Central memory CD8-positive, alpha-beta T cell (primary cell): ENCODE data around the gene MT1F.
A peak's percentile ranks its signal among the peaks of the same experiment; 100 is the strongest.
"Not testable (repeated sequence)": the region's sequence is repeated elsewhere in the genome, so short reads cannot be mapped to it uniquely, and the experiment has no call there.

ENCODE experiments used
- ATAC-seq: fragments of 150-1000 bp; cut with Tn5 transposase; replicated peaks from 2 replicates; pipeline ENCODE4 v1.10.0; 2022; ENCODE audit warnings: mild to moderate bottlenecking, moderate FRiP score, moderate number of reproducible peaks; ENCODE audit not compliant: poor library complexity, severe bottlenecking; ENCODE audit errors: extremely low read depth
- DNase-seq, 2 donors: peaks; one replicate each; pipeline ENCODE4 v3.0.0; 2021; ENCODE audit warnings: low spot score in 2 of 2
- H3K27ac Mint-ChIP-seq: one replicate; pipeline ENCODE4 v1.8.0; 2022; ENCODE audit warnings: low read depth, mild to moderate bottlenecking, moderate library complexity, mixed read lengths
- H3K27me3 Mint-ChIP-seq: one replicate; pipeline ENCODE4 v1.8.0; 2022; ENCODE audit warnings: mixed read lengths
- H3K36me3 Mint-ChIP-seq: one replicate; pipeline ENCODE4 v1.8.0; 2022; ENCODE audit warnings: mild to moderate bottlenecking, moderate library complexity, mixed read lengths; ENCODE audit not compliant: insufficient read depth
- H3K4me1 Mint-ChIP-seq: one replicate; pipeline ENCODE4 v1.8.0; 2022; ENCODE audit warnings: mixed read lengths
- H3K4me3 Mint-ChIP-seq: one replicate; pipeline ENCODE4 v1.8.0; 2022; ENCODE audit warnings: mild to moderate bottlenecking, moderate library complexity, mixed read lengths
- H3K9me3 Mint-ChIP-seq: one replicate; pipeline ENCODE4 v1.8.0; 2022; ENCODE audit warnings: mixed read lengths

The MT1F gene

DNA sequence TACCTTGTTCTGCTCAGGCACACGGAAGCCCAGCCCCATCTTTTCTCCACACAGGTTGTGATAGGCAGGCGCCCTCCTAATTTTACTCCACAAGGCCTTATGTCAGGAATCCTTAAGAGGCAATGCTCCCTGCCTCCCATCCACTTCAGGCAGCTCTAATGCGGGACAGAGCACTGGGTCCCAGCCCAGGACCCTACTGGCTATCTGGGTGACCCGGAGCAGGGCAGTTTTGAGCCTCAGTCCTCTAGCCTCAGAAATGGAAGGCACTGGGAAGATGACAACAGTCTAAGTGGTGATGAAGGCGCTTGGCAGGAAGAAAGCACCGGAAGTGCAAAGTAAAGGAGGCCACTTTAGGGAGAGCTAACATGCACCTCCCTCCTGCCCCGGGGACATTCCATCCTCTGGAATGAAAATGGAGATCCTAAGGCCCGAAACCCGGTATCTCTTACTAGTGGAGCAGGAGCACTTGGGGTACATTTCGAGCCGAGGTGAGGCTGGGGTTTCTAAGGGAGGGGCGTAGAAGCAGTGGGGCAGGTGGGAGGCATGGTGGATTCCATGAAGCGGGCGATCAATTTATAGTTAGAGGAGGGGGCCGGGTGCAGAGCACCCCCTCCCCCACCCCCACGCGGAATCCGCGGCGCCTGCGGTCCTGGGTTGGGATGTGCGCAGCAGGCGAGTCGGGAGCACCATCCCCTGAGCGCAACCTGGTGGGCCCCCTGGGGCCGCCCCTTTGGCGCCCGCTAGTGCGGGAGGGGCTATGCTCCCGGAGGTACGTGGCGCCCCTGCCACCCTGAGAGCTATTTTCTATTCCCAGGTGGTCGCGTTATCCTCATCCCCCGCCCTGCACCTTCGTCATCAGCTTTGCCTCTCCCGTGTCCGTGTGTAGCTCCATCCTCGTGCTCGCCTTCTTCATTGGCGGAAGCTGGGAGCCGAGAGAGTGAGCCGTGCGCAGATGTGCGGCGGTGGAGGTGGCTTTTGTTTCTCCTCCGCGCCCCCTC is 4.9 kb downstream of the MT1F start:
- DNase-seq = no peak
- peak overlapping the region; percentile 85 for H3K4me3 Mint-ChIP-seq
- H3K36me3 Mint-ChIP-seq = peaks cover 9% of the 10 kb centered on the region

DNA sequence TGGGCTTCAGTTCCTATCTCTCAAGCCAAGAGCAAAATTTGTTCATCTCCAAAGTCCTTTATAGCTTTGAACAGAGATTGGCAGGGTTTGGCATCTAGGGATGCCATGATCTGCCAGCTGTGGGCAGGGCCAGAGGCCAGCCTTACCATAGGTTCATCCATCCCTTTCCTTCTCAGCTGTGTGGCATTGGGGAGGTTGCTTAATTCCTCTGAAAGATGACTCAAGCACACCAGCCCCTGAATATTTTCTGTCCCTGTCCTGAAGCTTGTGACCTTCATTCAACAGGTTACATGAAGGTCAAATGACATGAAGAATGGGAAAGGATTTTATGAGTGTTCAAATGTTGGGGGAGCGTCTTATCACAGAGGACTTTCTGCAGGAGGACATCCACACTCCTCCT is 6.7 kb downstream of the MT1F start:
- no peak overlapping the region for H3K4me3 Mint-ChIP-seq
- no peaks in the 10 kb centered on the region for H3K9me3 Mint-ChIP-seq
- ATAC-seq (no peak), DNase-seq (no peak)
- H3K27me3 Mint-ChIP-seq = peaks cover 33% of the 10 kb centered on the region
- H3K4me1 Mint-ChIP-seq = peaks cover 31% of the 10 kb centered on the region
- H3K36me3 Mint-ChIP-seq = peaks cover 6% of the 10 kb centered on the region
- H3K27ac Mint-ChIP-seq = no peak overlapping the region

More for the DNA sequence above, 4.9 kb downstream of the MT1F start:
- Mint-ChIP-seq H3K9me3 (no peaks in the 10 kb centered on the region), H3K27ac (peak overlapping the region; percentile 84), H3K27me3 (peaks cover 14% of the 10 kb centered on the region), H3K4me1 (peaks cover 36% of the 10 kb centered on the region)
- ATAC-seq = peak; percentile 55

DNA sequence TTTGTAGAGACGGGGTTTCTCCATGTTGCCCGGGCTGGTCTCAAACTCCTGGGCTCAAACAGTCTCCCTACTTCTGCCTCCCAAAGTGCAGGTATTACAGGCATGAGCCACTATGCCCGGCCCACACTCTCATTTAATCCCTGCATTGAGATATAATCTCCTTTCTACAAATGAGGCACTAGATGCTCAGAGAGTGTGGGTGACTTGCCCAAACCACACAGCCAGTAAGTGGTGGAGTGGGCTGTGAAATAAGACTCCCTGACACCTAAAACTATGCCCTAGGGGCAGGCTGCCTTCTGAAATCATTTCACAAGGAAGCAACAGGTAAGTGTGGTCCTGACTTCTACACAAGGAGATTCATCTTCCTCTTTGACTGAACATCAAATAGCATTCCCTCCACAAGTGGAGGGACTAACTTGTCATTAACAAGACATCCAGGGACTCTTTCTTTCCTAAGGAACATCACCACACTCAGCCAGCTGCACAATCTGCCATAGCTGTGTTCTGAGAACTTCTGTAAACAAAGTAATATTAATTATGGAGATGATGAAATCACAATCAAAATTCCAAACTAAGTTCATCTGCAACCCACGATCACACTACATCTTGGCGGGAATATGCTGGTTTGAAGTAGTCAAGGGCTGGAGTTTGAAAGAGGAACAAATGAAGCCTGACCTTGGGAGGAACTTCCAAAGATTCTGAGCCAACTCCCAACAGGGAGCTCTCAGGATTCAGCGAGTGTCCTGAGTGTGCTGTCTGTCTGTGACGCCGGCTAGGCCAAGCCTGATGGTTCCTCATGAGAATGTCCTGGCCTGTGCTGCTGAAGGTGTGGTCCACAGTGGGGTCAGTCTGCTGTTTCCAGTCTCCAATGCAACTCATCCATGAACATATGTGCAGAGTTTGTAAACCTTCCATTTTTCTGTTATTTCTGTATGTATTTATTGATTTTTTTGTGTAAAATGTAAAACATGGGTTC is 7.8 kb downstream of the MT1F start:
- Mint-ChIP-seq H3K27me3 (peaks cover 44% of the 10 kb centered on the region), H3K4me1 (peaks cover 34% of the 10 kb centered on the region)
- not testable (repeated sequence) for H3K36me3 Mint-ChIP-seq, H3K27ac Mint-ChIP-seq, DNase-seq, ATAC-seq, H3K4me3 Mint-ChIP-seq, H3K9me3 Mint-ChIP-seq

DNA sequence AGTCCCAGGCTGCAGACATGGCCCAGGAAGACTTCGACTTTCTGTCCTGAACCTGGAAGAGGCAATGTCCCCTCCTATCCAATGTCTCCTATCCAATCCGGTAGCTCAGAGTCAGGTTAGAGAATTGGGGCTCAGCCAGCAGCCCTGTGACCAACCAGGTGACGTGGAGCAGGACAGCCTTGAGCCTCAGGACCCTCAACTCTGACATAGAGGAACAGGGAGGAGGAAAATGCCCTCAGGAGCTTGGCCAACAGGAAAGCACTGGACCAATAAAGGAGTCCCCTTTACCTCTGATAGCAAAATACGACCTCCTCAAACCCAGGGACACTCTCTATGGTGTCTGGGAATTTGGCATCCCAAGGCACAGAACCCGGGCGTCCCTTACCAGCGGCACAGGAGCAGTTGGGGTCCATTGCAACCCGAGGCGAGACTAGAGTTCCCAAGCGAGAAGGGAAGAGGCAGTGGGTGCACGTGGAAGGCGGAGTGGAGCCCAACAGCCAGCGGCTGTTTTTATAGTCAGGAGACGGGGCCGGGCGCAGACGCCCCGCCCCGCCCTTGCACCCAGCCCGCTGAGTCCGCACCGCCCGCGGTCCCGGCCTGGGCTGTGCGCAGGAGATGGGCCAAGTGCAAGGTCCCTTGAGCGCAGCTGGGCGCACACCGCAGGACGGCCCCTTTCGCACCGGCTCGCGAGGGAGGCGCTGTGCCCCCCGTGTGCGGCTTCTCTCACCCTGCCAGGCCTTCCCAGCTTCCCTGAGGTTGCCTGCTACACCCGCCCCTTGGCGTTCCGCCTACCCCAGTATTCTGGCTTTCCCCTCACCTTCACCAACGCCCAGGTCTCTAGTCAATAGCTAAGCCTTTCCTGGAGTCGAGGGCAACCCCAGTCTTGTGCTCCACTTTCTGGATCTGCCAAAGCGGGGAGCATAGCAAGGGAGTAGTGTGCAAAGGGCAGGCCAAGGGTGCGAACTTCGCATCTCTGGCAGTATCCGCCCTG is 10.1 kb downstream of the MT1F start, which contains the start of gene MT1G:
Gene MT1G (minus strand): TSS at position 485 of the 991 bp plus-strand sequence. CDS start 72 bp downstream, at position 413.
- Mint-ChIP-seq H3K27ac (no peak within 1 kb of the TSS), H3K36me3 (peaks cover 6% of the 10 kb centered on the region), H3K4me1 (peaks cover 17% of the 10 kb centered on the region), H3K9me3 (no peaks in the 10 kb centered on the region), H3K4me3 (peak within 1 kb of the TSS; percentile 2), H3K27me3 (peaks cover 67% of the 10 kb centered on the region)
- DNase-seq (no peak), ATAC-seq (peak; percentile 49)

DNA sequence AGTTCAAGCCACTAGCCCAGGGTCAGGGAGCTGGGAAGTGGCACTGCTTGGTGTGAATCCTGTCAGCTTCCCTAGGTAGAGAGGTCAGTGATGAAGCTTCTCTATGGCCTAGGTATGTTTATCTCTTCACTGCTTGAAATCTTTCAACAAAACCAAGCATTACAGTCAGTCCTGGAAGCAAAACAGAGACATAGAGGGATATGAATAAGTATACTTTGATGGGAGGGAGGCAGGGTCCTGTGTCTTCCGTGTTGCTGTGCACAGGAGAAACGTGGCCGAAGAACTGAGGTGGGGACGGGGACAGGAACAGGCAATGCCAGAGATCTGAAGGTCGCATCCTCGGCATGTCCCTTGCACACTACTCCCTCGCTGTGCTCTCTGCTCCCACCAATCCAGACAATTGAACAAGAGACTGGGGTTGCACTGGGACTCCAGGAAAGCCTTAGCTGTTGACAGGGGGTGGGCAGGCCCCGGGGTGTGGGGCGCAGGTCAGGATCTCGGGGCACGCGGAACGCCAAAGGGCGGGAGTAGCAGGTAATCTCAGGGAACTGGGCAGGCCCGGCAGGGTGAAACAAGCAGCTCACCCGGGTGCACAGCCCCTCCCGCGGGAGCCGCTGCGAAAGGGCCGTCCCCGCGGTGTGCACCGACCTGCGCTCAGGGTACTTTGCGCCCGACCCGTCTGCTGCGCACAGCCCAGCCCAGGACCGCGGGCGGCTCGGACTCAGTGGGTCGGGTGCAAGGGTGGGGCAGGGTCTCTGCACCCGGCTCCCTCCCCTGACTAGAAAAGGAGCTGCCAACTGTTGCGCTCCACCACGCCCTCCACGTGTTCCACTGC is 11.5 kb downstream of the MT1F start, which contains the start of gene MT1H:
Gene MT1H (plus strand): TSS at position 810 of the 835 bp plus-strand sequence. CDS start 71 bp downstream, outside the sequence.
- Mint-ChIP-seq H3K36me3 (peaks cover 6% of the 10 kb centered on the region), H3K27ac (no peak within 1 kb of the TSS)

DNA sequence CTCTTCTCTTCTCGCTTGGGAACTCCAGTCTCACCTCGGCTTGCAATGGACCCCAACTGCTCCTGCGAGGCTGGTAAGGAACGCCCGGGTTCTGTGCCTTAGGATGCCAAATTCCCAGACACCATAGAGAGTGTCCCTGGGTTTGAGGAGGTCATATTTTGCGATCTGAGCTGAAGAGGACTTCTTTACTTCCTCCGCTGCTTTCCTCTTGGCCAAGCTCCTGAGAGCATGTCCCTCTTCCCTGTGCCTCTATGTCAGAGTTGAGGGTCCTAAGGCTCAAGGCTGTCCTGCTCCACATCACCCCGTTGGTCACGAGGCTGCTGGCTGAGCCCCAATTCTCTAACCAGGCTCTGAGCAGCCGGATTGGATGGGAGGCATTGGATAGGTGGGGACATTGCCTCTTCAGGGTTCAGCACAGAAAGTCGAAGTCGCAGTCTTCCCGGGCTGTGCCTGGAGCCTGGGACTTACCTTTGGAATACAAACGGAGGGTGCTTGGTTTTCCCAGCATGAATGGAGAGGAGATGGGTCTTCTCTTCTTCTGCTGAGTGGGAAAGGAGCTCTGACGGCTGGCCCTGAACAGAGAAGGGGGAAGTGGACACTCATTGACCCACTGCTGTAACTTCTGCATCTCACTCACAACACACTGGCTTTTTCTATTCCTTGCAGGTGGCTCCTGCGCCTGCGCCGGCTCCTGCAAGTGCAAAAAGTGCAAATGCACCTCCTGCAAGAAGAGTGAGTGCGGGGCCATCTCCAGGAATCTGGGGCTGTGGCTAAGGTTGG is 12.3 kb downstream of the MT1F start:
- DNase-seq = no peak
- no peak for ATAC-seq
- Mint-ChIP-seq H3K36me3 (peaks cover 3% of the 10 kb centered on the region), H3K9me3 (no peaks in the 10 kb centered on the region), H3K4me1 (peaks cover 11% of the 10 kb centered on the region), H3K27ac (no peak overlapping the region), H3K27me3 (peaks cover 88% of the 10 kb centered on the region), H3K4me3 (no peak overlapping the region)

More for the DNA sequence above, 11.5 kb downstream of the MT1F start, which contains the start of gene MT1H:
- ATAC-seq (no peak), DNase-seq (no peak)
- Mint-ChIP-seq H3K4me1 (peaks cover 11% of the 10 kb centered on the region), H3K27me3 (peaks cover 80% of the 10 kb centered on the region), H3K4me3 (no peak within 1 kb of the TSS), H3K9me3 (no peaks in the 10 kb centered on the region)

DNA sequence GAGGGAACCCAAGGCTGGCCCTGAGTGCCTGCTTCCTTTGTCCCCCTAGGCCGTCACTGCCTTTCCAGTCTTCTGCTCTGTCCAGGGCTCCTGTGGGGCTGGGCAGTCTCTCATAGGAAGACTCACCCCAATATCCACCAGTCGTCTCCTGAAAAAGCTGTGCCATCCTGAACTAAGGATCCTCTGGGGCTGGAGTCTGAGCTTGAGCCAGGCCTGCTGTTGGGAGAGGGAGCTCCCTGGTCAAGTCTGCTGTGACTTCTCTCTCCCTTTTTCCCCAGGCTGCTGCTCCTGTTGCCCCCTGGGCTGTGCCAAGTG is 12.8 kb downstream of the MT1F start:
- peaks cover 16% of the 10 kb centered on the region for H3K4me1 Mint-ChIP-seq
- no peak for ATAC-seq
- no peaks in the 10 kb centered on the region for H3K9me3 Mint-ChIP-seq
- H3K27ac Mint-ChIP-seq = no peak overlapping the region
- peaks cover 94% of the 10 kb centered on the region for H3K27me3 Mint-ChIP-seq
- no peak overlapping the region for H3K4me3 Mint-ChIP-seq
- no peak for DNase-seq
- H3K36me3 Mint-ChIP-seq = peaks cover 2% of the 10 kb centered on the region

DNA sequence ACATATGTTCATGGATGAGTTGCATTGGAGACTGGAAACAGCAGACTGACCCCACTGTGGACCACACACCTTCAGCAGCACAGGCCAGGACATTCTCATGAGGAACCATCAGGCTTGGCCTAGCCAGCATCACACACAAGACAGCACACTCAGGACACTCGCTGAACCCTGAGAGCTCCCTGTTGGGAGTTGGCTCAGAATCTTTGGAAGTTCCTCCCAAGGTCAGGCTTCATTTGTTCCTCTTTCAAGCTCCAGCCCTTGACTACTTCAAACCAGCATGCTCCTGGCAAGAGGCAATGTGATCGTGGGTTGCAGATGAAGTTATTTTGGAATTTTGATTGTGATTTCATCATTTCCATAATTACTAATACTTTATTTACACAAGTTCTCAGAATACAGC is 13.9 kb downstream of the MT1F start:
- peaks cover 96% of the 10 kb centered on the region for H3K27me3 Mint-ChIP-seq
- not testable (repeated sequence) for H3K27ac Mint-ChIP-seq, H3K9me3 Mint-ChIP-seq, DNase-seq, ATAC-seq, H3K4me3 Mint-ChIP-seq, H3K36me3 Mint-ChIP-seq
- H3K4me1 Mint-ChIP-seq = peaks cover 17% of the 10 kb centered on the region

DNA sequence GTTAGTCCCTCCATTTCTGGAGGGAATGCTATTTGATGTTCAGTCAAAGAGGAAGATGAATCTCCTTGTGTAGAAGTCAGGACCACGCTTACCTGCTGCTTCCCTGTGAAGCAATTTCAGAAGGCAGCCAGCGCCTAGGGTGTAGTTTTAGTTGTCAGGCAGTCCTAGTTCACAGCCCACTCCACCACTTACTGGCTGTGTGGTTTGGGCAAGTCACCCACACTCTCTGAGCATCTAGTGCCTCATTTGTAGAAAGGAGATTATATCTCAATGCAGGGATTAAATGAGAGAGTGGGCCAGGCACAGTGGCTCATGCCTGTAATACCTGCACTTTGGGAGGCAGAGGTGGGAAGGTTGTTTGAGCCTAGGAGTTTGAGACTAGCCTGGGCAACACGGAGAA is 14.4 kb downstream of the MT1F start:
- H3K4me3 Mint-ChIP-seq, H3K36me3 Mint-ChIP-seq, H3K27ac Mint-ChIP-seq, H3K9me3 Mint-ChIP-seq, ATAC-seq, DNase-seq: not testable (repeated sequence)
- peaks cover 93% of the 10 kb centered on the region for H3K27me3 Mint-ChIP-seq
- peaks cover 17% of the 10 kb centered on the region for H3K4me1 Mint-ChIP-seq

DNA sequence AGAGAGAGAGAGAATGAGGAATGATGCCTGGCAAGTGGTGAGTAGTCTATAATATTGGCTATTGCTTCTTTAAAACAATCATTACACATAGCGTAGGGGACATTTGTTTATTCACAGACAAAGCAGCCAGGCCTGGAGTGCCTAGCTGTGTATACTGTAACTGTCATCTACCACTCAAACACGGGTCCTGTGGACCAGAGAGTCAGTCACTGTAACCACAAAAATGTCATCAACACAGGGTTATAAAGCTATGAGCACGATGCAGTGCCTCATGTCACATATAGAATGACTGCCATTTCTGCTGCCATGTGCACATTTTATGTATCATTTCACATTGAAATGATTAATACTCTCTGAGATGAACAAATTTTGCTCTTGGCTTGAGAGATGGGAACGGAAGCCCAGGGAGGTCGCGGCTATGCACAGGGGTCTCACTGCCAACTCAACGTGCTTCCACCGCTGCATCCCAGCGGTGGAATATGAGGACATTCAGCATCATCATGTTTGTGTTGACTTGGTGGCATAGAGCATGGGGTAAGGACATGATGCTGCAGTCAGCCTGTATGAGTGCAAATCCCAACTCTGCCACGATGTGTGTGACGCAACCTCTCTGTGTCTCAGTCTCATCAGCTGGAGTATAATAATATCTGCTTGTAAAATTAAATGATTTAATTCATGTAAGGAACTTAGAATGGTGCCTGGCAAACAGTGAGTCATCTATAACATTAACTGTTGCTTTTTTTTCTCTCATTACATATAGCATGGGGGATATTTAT is 15.2 kb downstream of the MT1F start:
- H3K27ac Mint-ChIP-seq = no peak overlapping the region
- H3K27me3 Mint-ChIP-seq = peaks cover 85% of the 10 kb centered on the region
- no peaks in the 10 kb centered on the region for H3K9me3 Mint-ChIP-seq
- peaks cover 17% of the 10 kb centered on the region for H3K4me1 Mint-ChIP-seq
- ATAC-seq (no peak), DNase-seq (no peak)
- no peaks in the 10 kb centered on the region for H3K36me3 Mint-ChIP-seq
- H3K4me3 Mint-ChIP-seq = no peak overlapping the region
